Pancreas (tissue), 10 donors: ENCODE measurements around the gene DNAJC10. TPM values are rescaled to one million over a fixed set of nuclear protein-coding genes. Genes with fewer than 3 reads are reported as not detected.
"Not testable (repeated sequence)": the region's sequence is repeated elsewhere in the genome, so short reads cannot be mapped to it uniquely, and the experiment has no call there.

Source experiments
- ATAC-seq, 4 donors: fragments of 200-7000 bp; cut with Tn5 transposase; one replicate each; pipeline versions ENCODE4 v1.8.0 to v1.9.1; 2020; ENCODE audit warnings: mild to moderate bottlenecking in 4 of 4, moderate library complexity in 4 of 4
- DNase-seq, 6 donors: peaks; one replicate each; pipeline ENCODE4 v3.0.0-alpha.2; 2020
- FAIRE-seq: peaks from 2 replicates; lab custom pipeline; 2012; peaks lifted over from hg19 to GRCh38; lab: Jason Lieb, UNC
- H3K27ac ChIP-seq, 4 donors: fragments of 200-600 bp; sonication (generic); 1 replicate in 3 of 4; 2 replicates in 1 of 4; pipeline versions ENCODE4 v1.5.0 to v1.8.0; 2020
- H3K27me3 ChIP-seq, 4 donors: fragments of 200-600 bp; one replicate each; pipeline ENCODE4 v1.8.0; 2021
- H3K36me3 ChIP-seq, 3 donors: fragments of 200-600 bp; sonication (generic) in 1 of 3; one replicate each; pipeline versions ENCODE4 v1.5.0 to v1.8.0; 2020 to 2021
- H3K4me1 ChIP-seq, 3 donors: fragments of 200-600 bp; one replicate each; pipeline ENCODE4 v1.8.0; 2021
- H3K4me3 ChIP-seq, 4 donors: fragments of 200-600 bp; sonication (generic) in 2 of 4; one replicate each; pipeline versions ENCODE4 v1.5.0 to v1.8.0; 2020 to 2021
- H3K9me3 ChIP-seq, 4 donors: fragments of 200-600 bp; one replicate each; pipeline ENCODE4 v1.8.0; 2021
- WGBS, 2 donors: extraction: QIAGEN DNeasy Blood & Tissue Kit; methylation state at CpG; one replicate each; pipeline ENCODE4 v1.1.7; 2013; 5-methylcytosine and 5-hydroxymethylcytosine counted together
- intact Hi-C, 3 donors: fragments of 100-400 bp; cut with DNase I; formaldehyde crosslinking; loops; one replicate each; pipeline versions ENCODE4 v1.11.1 to v1.14.2; 2022
- polyA plus RNA-seq, 2 donors: library from polyadenylated mRNA; stranded (reverse); fragments of 200-250 nt; gene quantifications; one replicate each; pipeline ENCODE4 v1.2.3, GENCODE V29; 2013
- total RNA-seq, 6 donors: library from RNA; stranded (reverse); fragmentation: NEBNext Ultra II Directional in 4 of 6; extraction: Animal tissue kit (Norgen Biotek cat#: 25700) in 4 of 6; gene quantifications; one replicate each; pipeline versions ENCODE4 v1.2.1 to v1.2.4, GENCODE V29; 2021 to 2023
- TF ChIP-seq, protein P1 (sequence below), 4 donors: fragments of 200-600 bp; sonication (generic) in 3 of 4; IDR thresholded peaks; one replicate each; pipeline versions ENCODE4 v1.5.0 to v1.8.0; 2021; ENCODE audit warnings: antibody characterized with exemption in 4 of 4
- donor health status: healthy with polysubstance abuse.
- donor health status: DM: no; HTN: no; CAD: no; lungs with moderate emphysema.
- donor health status: DM: no; HTN: no; CAD: no.
- donor health status: control.
- donor health status: control.
- donor health status: Bipolar disorder and iron deficiency.
- donor health status: DM: yes; HTN: yes; CAD: no.
- donor health status: DM: no; HTN: no; CAD: no.
- donor health status: DM: no; HTN: no; CAD: no.
- donor health status: DM: yes; HTN: yes; CAD: no.

Gene DNAJC10
- total and polyA plus RNA-seq, 8 donors = 19.9 to 87.8 (median 63.6) TPM

DNA sequence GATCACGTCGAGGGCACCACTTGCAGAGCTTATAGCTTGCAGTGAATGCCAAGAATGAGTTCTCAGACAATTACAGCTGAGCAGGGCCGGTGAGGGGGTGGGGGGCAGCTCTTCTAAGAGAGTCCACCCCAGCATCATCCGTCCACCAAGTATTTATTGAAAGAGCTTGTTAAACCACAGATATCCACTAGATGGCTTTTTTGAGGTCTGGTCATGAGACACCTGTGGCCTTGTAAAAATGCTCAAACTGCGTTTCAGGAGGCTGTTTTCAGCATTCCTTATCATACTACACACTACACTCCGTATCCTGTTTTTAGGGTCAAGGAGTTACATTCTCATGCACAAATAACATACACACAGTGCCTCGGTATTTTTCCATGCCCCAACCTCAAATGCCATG is 51.5 kb downstream of the DNAJC10 start:
- peaks cover 0 to 3% (median 0%) of the 10 kb centered on the region in 3 donors for H3K36me3 ChIP-seq
- no peaks in the 10 kb centered on the region for H3K4me1 ChIP-seq
- TF ChIP-seq, protein P1, sequence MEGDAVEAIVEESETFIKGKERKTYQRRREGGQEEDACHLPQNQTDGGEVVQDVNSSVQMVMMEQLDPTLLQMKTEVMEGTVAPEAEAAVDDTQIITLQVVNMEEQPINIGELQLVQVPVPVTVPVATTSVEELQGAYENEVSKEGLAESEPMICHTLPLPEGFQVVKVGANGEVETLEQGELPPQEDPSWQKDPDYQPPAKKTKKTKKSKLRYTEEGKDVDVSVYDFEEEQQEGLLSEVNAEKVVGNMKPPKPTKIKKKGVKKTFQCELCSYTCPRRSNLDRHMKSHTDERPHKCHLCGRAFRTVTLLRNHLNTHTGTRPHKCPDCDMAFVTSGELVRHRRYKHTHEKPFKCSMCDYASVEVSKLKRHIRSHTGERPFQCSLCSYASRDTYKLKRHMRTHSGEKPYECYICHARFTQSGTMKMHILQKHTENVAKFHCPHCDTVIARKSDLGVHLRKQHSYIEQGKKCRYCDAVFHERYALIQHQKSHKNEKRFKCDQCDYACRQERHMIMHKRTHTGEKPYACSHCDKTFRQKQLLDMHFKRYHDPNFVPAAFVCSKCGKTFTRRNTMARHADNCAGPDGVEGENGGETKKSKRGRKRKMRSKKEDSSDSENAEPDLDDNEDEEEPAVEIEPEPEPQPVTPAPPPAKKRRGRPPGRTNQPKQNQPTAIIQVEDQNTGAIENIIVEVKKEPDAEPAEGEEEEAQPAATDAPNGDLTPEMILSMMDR (IDR thresholded peaks at IDR 0.05) = peak in 2 of 4 donors; percentile 24 to 27
- FAIRE-seq = no peak
- H3K4me3 ChIP-seq = no peak overlapping the region
- ATAC-seq = peak; percentile 64 to 82 (median 67)
- H3K27me3 ChIP-seq = no peaks in the 10 kb centered on the region
- H3K9me3 ChIP-seq = no peaks in the 10 kb centered on the region
- no peak overlapping the region for H3K27ac ChIP-seq
- WGBS, 2 donors = 39 to 52% methylated on average over 7 of the region's 7 CpGs
- DNase-seq = no peak
- intact Hi-C loops = loop anchor here in 1 of 3 donors (10.0 kb wide), 1 partner anchor 207 kb away; no protein-coding TSS in a partner anchor

DNA sequence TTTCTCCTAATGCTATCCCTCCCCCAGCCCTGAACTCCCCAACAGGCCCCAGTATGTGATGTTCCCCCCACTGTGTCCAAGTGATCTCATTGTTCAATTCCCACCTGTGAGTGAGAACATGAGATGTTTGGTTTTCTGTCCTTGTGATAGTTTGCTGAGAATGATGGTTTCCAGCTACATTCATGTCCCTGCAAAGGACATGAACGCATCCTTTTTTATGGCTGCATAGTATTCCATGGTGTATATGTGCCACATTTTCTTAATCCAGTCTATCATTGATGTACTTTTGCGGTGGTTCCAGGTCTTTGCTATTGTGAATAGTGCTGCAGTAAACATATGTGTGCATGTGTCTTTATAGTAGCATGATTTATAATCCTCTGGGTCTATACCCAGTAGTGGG is 52.9 kb downstream of the DNAJC10 start:
- H3K36me3 ChIP-seq, H3K27ac ChIP-seq, H3K9me3 ChIP-seq, H3K4me1 ChIP-seq, H3K27me3 ChIP-seq, FAIRE-seq, DNase-seq, ATAC-seq, H3K4me3 ChIP-seq: not testable (repeated sequence)
- 97 to 98% methylated on average over 2 of the region's 2 CpGs for WGBS, 2 donors
- intact Hi-C loops = loop anchor here in 1 of 3 donors (10.0 kb wide), 1 partner anchor 206 kb away; no protein-coding TSS in a partner anchor

GRCh38 chr2:182779323-182779722 is 63.3 kb downstream of the DNAJC10 start:
- Histone ChIP-seq H3K27me3 (no peaks in the 10 kb centered on the region), H3K27ac (no peak overlapping the region), H3K4me1 (no peaks in the 10 kb centered on the region), H3K4me3 (no peak overlapping the region), H3K9me3 (no peaks in the 10 kb centered on the region), H3K36me3 (peaks cover 0 to 8% (median 0%) of the 10 kb centered on the region in 3 donors)
- WGBS, 2 donors = 96 to 98% methylated on average over 1 of the region's 1 CpG
- ATAC-seq = no peak
- intact Hi-C loops = no loop called here
- no peak for FAIRE-seq
- no peak for DNase-seq
- TF ChIP-seq, protein P1 (IDR thresholded peaks at IDR 0.05) = no peak

GRCh38 chr2:182781099-182781498 is 65.0 kb downstream of the DNAJC10 start:
- H3K9me3 ChIP-seq, H3K4me1 ChIP-seq, DNase-seq, FAIRE-seq, H3K4me3 ChIP-seq, H3K27ac ChIP-seq, ATAC-seq, intact Hi-C loops, H3K27me3 ChIP-seq, H3K36me3 ChIP-seq: not testable (repeated sequence)
- WGBS, 2 donors = 98 to 99% methylated on average over 8 of the region's 8 CpGs

GRCh38 chr2:182782686-182783085 is 66.6 kb downstream of the DNAJC10 start:
- H3K4me3 ChIP-seq, ATAC-seq, DNase-seq, H3K36me3 ChIP-seq, H3K4me1 ChIP-seq, H3K9me3 ChIP-seq, FAIRE-seq, H3K27ac ChIP-seq, intact Hi-C loops, H3K27me3 ChIP-seq: not testable (repeated sequence)
- WGBS, 2 donors = 71 to 77% methylated on average over 3 of the region's 3 CpGs

GRCh38 chr2:182784058-182784706 is 68.1 kb downstream of the DNAJC10 start:
- Histone ChIP-seq H3K36me3 (no peaks in the 10 kb centered on the region), H3K4me1 (no peaks in the 10 kb centered on the region), H3K9me3 (no peaks in the 10 kb centered on the region), H3K4me3 (no peak overlapping the region), H3K27me3 (no peaks in the 10 kb centered on the region), H3K27ac (no peak overlapping the region)
- intact Hi-C loops = no loop called here
- no peak for DNase-seq
- ATAC-seq = peak in 2 of 4 donors; percentile 47 to 72
- no peak for FAIRE-seq
- WGBS, 2 donors = 78 to 83% methylated on average over 4 of the region's 4 CpGs
- TF ChIP-seq, protein P1 (IDR thresholded peaks at IDR 0.05) = no peak
